ENCODE results near the gene IPO4.

GRCh38 chr14:24151404-24152080 is 37.1 kb downstream of the IPO4 start:
- no peak for TF ChIP-seq YY1 (IDR thresholded peaks at IDR 0.05; ENCODE audit: insufficient read depth, insufficient read length)
- TF ChIP-seq ZNF274 (IDR thresholded peaks at IDR 0.05; ENCODE audit: low read depth, low read length): no peak
- no peak for TF ChIP-seq SUZ12 (IDR thresholded peaks at IDR 0.05; ENCODE audit: extremely low read depth, insufficient read depth, insufficient read length)
